ENCODE measurements around the gene PDE6G. TPM values are rescaled to one million over a fixed set of nuclear protein-coding genes. Genes with fewer than 3 reads are reported as not detected.

PDE6G gene
- total and polyA plus RNA-seq, 2 of the 8 experiments (the other 6 are each of a cell fraction or from before 2014, with no cell fraction given), result 5.8 to 12.9 TPM

DNA sequence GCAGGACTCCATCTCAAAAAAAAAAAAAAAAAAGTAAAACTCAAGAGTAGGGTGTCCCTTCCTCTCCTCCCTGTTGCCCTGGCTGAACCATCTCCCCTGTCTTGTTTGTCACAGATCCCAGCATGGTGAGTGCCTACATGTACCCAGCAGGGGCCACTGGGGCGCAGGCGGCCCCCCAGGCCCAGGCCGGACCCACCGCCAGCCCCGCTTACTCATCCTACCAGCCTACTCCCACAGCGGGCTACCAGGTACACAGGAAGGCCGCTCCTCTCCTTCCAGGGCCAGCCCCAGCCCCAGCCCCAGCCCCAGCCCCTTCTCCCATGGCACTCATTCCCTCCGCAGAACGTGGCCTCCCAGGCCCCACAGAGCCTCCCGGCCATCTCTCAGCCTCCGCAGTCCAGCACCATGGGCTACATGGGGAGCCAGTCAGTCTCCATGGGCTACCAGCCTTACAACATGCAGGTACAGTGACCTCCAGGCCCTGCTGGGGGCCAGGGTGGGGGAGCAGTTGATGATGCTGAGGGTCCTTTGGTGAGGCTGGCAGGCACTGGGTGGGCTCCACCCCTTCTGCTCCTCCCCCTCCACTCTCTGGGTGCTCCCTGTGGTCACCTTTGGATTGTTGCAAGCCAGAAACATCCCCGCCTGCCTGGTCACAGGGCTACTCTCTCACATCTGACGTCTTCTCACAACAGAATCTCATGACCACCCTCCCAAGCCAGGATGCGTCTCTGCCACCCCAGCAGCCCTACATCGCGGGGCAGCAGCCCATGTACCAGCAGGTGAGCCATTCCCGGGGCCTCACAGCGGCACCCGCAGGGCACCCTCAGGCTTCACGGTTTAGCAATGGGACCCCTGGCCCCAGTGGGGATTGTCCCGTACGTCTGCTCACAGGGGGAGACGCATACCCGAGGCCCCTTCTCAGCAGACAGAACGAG, 44.3 kb upstream of the PDE6G start:
- Histone ChIP-seq H3K79me1 (ENCODE audit: low read depth, low read length) (peaks cover 14% of the 10 kb centered on the region), H3K36me3 (ENCODE audit: control insufficient read depth in 2 of 4, insufficient read depth in 4 of 4, low read length in 3 of 4) (peaks cover 5 to 44% (median 19%) of the 10 kb centered on the region in 4 experiments; a peak in 7 of 8 replicates), H3K27ac (ENCODE audit: low read depth, low read length) (no peak overlapping the region), H2AK5ac (ENCODE audit: low read depth, low read length) (no peak overlapping the region), H2BK5ac (ENCODE audit: low read depth, low read length) (no peak overlapping the region; the same call in 1 of the 2 replicates), H3K56ac (replicated peaks; ENCODE audit: insufficient read length, low read depth, low read length) (no peak overlapping the region), H2AFZ (ENCODE audit: low read length) (no peak overlapping the region), H3K79me2 (ENCODE audit: control insufficient read depth in 1 of 2, insufficient read depth in 2 of 2, low read length in 2 of 2) (peaks cover 9 to 43% of the 10 kb centered on the region in 2 experiments; a peak in 3 of 4 replicates), H3K14ac (ENCODE audit: insufficient read length) (no peak overlapping the region), H3K23me2 (ENCODE audit: low read depth, low read length) (peaks cover 9% of the 10 kb centered on the region), H2BK20ac (ENCODE audit: low read length) (no peak overlapping the region), H3K27me3 (replicated peaks in 1 of 4; ENCODE audit: control insufficient read depth in 3 of 4, extremely low read depth in 1 of 4, insufficient read depth in 3 of 4, low read length in 3 of 4) (no peaks in the 10 kb centered on the region), H4K20me1 (replicated peaks in 1 of 2; ENCODE audit: control insufficient read depth in 1 of 2, insufficient read depth in 2 of 2, low read length in 2 of 2) (peaks cover 7 to 13% of the 10 kb centered on the region in 2 experiments), H2BK120ac (replicated peaks; ENCODE audit: low read depth, low read length) (no peak overlapping the region), H2BK12ac (ENCODE audit: low read depth, low read length) (no peak overlapping the region), H3K9me3 (ENCODE audit: insufficient read depth in 2 of 2, low read depth in 1 of 2, low read length in 1 of 2) (no peaks in the 10 kb centered on the region), H4K8ac (ENCODE audit: extremely low read depth, insufficient read depth, low read length) (peak overlapping the region; percentile 57; the same call in 1 of the 2 replicates), H3K4me2 (ENCODE audit: insufficient read depth in 1 of 2, low read depth in 2 of 2, low read length in 2 of 2) (no peak overlapping the region; a peak in 1 of 4 replicates), H3K4ac (replicated peaks; ENCODE audit: insufficient read length, low read depth, low read length) (no peak overlapping the region), H4K5ac (ENCODE audit: insufficient read length, low read depth, low read length) (no peak overlapping the region), H2BK15ac (ENCODE audit: low read length) (no peak overlapping the region), H3K23ac (ENCODE audit: insufficient read length) (no peak overlapping the region), H3K18ac (ENCODE audit: extremely low read depth, low read length) (no peak overlapping the region), H3K9ac (replicated peaks in 1 of 4; ENCODE audit: extremely low read depth in 1 of 4, low read depth in 3 of 4, low read length in 3 of 4) (peak overlapping the region in 2 of 4 experiments; percentile 11 to 29; a peak in 2 of 7 replicates), H4K91ac (replicated peaks; ENCODE audit: insufficient read length, low read length) (no peak overlapping the region), H3K4me3 (ENCODE audit: extremely low read depth in 1 of 4, insufficient read depth in 2 of 4, low read depth in 3 of 4, low read length in 4 of 4) (no peak overlapping the region), H3K4me1 (replicated peaks in 1 of 4; ENCODE audit: control insufficient read depth in 3 of 4, insufficient read depth in 4 of 4, low read length in 3 of 4) (peaks cover 0 to 14% (median 10%) of the 10 kb centered on the region in 4 experiments; a peak in 5 of 7 replicates)
- DNase-seq (ENCODE audit: low read depth in 1 of 2, low spot score in 2 of 2) (no peak), FAIRE-seq (no peak)
- WGBS, 2 experiments (ENCODE audit: extremely low coverage in 1 of 2, insufficient coverage in 1 of 2, insufficient read length in 1 of 2, insufficient replicate concordance in 2 of 2, low coverage in 1 of 2, low lambda C conversion rate in 2 of 2, missing lambda C conversion rate in 1 of 2), result 94% methylated on average over 19 of the region's 25 CpGs; no CpG with 5 or more reads in 1 of the 2 experiments
- POLR2A ChIA-PET (ENCODE audit: partially characterized antibody), result interaction anchor here (0.7 to 28.4 kb wide), 8 partner anchors 9 to 169 kb away, joined by 3 to 436 read pairs (median 56); partner anchors contain the start of genes ARL16, CCDC137, HGS and MRPL12
- no peak for TF ChIP-seq NANOG (IDR thresholded peaks at IDR 0.05; ENCODE audit: insufficient read depth, low read depth, low read length, poor library complexity, severe bottlenecking)
- TF ChIP-seq RNF2 (IDR thresholded peaks at IDR 0.05; ENCODE audit: borderline replicate concordance, low read depth, low read length, missing control alignments, poor library complexity, severe bottlenecking), result no peak
- CTCF ChIA-PET (ENCODE audit: partially characterized antibody), result interaction anchor here (1.0 to 1.7 kb wide), 7 partner anchors 9 to 170 kb away, joined by 3 to 5 read pairs (median 4); partner anchors contain the start of gene ARHGDIA

All from H1 (cell line).